SK-N-SH (cell line): ENCODE measurements around the gene BRICD5. TPM values are rescaled to one million over a fixed set of nuclear protein-coding genes. Genes with fewer than 3 reads are reported as not detected.

Experiments
- CTCF ChIA-PET: fragments of 300-600, 350-600 bp; formaldehyde crosslinking; extraction: SDS; loops from one replicate; lab custom pipeline; 2021; lab: Yijun Ruan, JAX
- POLR2A ChIA-PET: fragments of 350-600 bp; sonication (Branson Sonifier 250); formaldehyde crosslinking; extraction: SDS; loops from one replicate; lab custom pipeline; 2020; ENCODE audit warnings: antibody characterized with exemption, inconsistent platforms; lab: Yijun Ruan, JAX
- DNase-seq: peaks from one replicate; pipeline ENCODE4 v3.0.0; 2012
- H2AFZ ChIP-seq: fragments of 200-600 bp; sonication (generic); 2 replicates; pipeline ENCODE4 v1.8.1; 2016; ENCODE audit warnings: antibody characterized with exemption, mild to moderate bottlenecking, low read depth
- H3F3A ChIP-seq: fragments of 200-600 bp; sonication (generic); replicated peaks from 2 replicates; pipeline ENCODE3; 2016; ENCODE audit warnings: antibody characterized with exemption, mild to moderate bottlenecking; ENCODE audit not compliant: insufficient read depth
- H3K27ac ChIP-seq, 2 experiments: fragments of 200-500 bp in 1 of 2; fragments of 200-600 bp in 1 of 2; sonication (Bioruptor generic) in 1 of 2; sonication (generic), shearing (Covaris generic) in 1 of 2; 2 replicates each; pipeline versions ENCODE4 v1.5.1 to v1.6.1; 2014 to 2016; ENCODE audit warnings: low read depth in 2 of 2, inconsistent platforms in 1 of 2, low read length in 1 of 2, mild to moderate bottlenecking in 1 of 2, mixed read lengths in 1 of 2
- H3K27me3 ChIP-seq: fragments of 200-600 bp; sonication (generic), shearing (Covaris generic); 2 replicates; pipeline ENCODE4 v1.6.1; 2016; ENCODE audit warnings: mixed run types; ENCODE audit not compliant: insufficient read depth
- H3K36me3 ChIP-seq, 2 experiments: fragments of 200-500 bp in 1 of 2; fragments of 200-600 bp in 1 of 2; sonication (Bioruptor generic) in 1 of 2; sonication (generic) in 1 of 2; replicated peaks in 1 of 2; 2 replicates each; pipeline versions ENCODE3 to v1.5.1; 2014 to 2016; ENCODE audit warnings: low read length in 1 of 2, mild to moderate bottlenecking in 1 of 2; ENCODE audit not compliant: insufficient read depth in 2 of 2, control insufficient read depth in 1 of 2
- H3K4me1 ChIP-seq, 2 experiments: fragments of 200-500 bp in 1 of 2; fragments of 200-600 bp in 1 of 2; sonication (Bioruptor generic) in 1 of 2; sonication (generic), shearing (Covaris generic) in 1 of 2; 2 replicates each; pipeline versions ENCODE4 v1.5.1 to v1.6.1; 2014 to 2016; ENCODE audit warnings: low read depth in 1 of 2, low read length in 1 of 2, mixed run types in 1 of 2; ENCODE audit not compliant: insufficient read depth in 2 of 2, control insufficient read depth in 1 of 2
- H3K4me2 ChIP-seq: fragments of 200-600 bp; sonication (generic), shearing (Covaris generic); 2 replicates; pipeline ENCODE4 v1.6.1; 2017; ENCODE audit warnings: mixed run types
- H3K4me3 ChIP-seq, 2 experiments: fragments of 200-500 bp in 1 of 2; fragments of 200-600 bp in 1 of 2; sonication (Bioruptor generic) in 1 of 2; sonication (generic), shearing (Covaris generic) in 1 of 2; 2 replicates each; pipeline versions ENCODE4 v1.5.1 to v1.8.1; 2014 to 2016; ENCODE audit warnings: low read depth in 2 of 2, inconsistent platforms in 1 of 2, low read length in 1 of 2, mild to moderate bottlenecking in 1 of 2, mixed read lengths in 1 of 2, moderate library complexity in 1 of 2
- H3K79me2 ChIP-seq: fragments of 200-600 bp; sonication (generic); 2 replicates; pipeline ENCODE4 v1.8.1; 2017; ENCODE audit warnings: mild to moderate bottlenecking; ENCODE audit not compliant: insufficient read depth
- H3K9ac ChIP-seq: fragments of 200-600 bp; sonication (generic); 2 replicates; pipeline ENCODE4 v1.6.1; 2017; ENCODE audit warnings: mixed run types
- H3K9me2 ChIP-seq: fragments of 200-600 bp; sonication (generic); 2 replicates; pipeline ENCODE4 v1.6.1; 2017; ENCODE audit warnings: mixed run types
- H3K9me3 ChIP-seq: fragments of 200-600 bp; sonication (generic); 2 replicates; pipeline ENCODE4 v1.6.1; 2017; ENCODE audit warnings: mixed run types, mild to moderate bottlenecking, moderate library complexity
- H4K20me1 ChIP-seq: fragments of 200-600 bp; sonication (generic); 2 replicates; pipeline ENCODE4 v1.6.1; 2017; ENCODE audit warnings: mild to moderate bottlenecking, mixed run types; ENCODE audit not compliant: insufficient read depth
- CHD2 ChIP-seq: fragments of 150-350 bp; IDR thresholded peaks from 2 replicates; pipeline ENCODE4 v1.6.1; 2018; ENCODE audit warnings: low read length; ENCODE audit not compliant: partially characterized antibody
- EZH2phosphoT487 ChIP-seq: fragments of 200-600 bp; sonication (generic); IDR thresholded peaks from 2 replicates; pipeline ENCODE4 v1.6.1; 2017; ENCODE audit warnings: low read depth, mixed run types, mild to moderate bottlenecking, antibody characterized with exemption, moderate library complexity, borderline replicate concordance
- FOXJ3 ChIP-seq: sonication (generic); formaldehyde crosslinking; IDR thresholded peaks from 2 replicates; pipeline ENCODE4 v1.5.1; 2020; ENCODE audit warnings: mild to moderate bottlenecking, missing genetic modification reagents
- GABPA ChIP-seq: IDR thresholded peaks from 2 replicates; pipeline ENCODE4 v1.4.0; 2012; ENCODE audit warnings: low read depth, mild to moderate bottlenecking
- JUND ChIP-seq: IDR thresholded peaks from 2 replicates; pipeline ENCODE4 v1.4.0; 2012
- MXI1 ChIP-seq: IDR thresholded peaks from 2 replicates; pipeline ENCODE4 v1.6.1; 2012; ENCODE audit warnings: mild to moderate bottlenecking, low read depth, low read length, improper control_type of control experiment
- NFIC ChIP-seq: IDR thresholded peaks from 2 replicates; pipeline ENCODE4 v1.4.0; 2012; ENCODE audit warnings: borderline replicate concordance
- NRF1 ChIP-seq: IDR thresholded peaks from 2 replicates; pipeline ENCODE4 v1.6.1; 2012; ENCODE audit warnings: low read depth, mild to moderate bottlenecking, low read length
- POLR2AphosphoS5 ChIP-seq: IDR thresholded peaks from 2 replicates; pipeline ENCODE4 v1.6.1; 2012; ENCODE audit warnings: low read depth, low read length
- RXRA ChIP-seq: IDR thresholded peaks from 2 replicates; pipeline ENCODE4 v1.4.0; 2012; ENCODE audit warnings: low read depth, mild to moderate bottlenecking, borderline replicate concordance
- SIN3A ChIP-seq: IDR thresholded peaks from 2 replicates; pipeline ENCODE4 v1.6.1; 2012; ENCODE audit warnings: low read depth, mild to moderate bottlenecking, low read length, moderate library complexity, borderline replicate concordance
- SMC3 ChIP-seq: IDR thresholded peaks from 2 replicates; pipeline ENCODE4 v1.6.1; 2012; ENCODE audit warnings: low read depth, low read length, improper control_type of control experiment
- TCF12 ChIP-seq: IDR thresholded peaks from 2 replicates; pipeline ENCODE4 v1.4.0; 2012
- YY1 ChIP-seq: IDR thresholded peaks from 2 replicates; pipeline ENCODE4 v1.4.0; 2012; ENCODE audit warnings: low read depth, mild to moderate bottlenecking
- WGBS: methylation state at CpG from one replicate; pipeline ENCODE4 v1.1.6; 2017; ENCODE audit warnings: low lambda C conversion rate; 5-methylcytosine and 5-hydroxymethylcytosine counted together
- polyA plus RNA-seq, 3 experiments: library from polyadenylated mRNA; depleted of rRNA; stranded (reverse); fragments of >200 nt; gene quantifications; 2 replicates each; pipeline ENCODE4 v1.2.3, GENCODE V29; 2012
- TF ChIP-seq, protein P1 (sequence below): IDR thresholded peaks from 2 replicates; pipeline ENCODE4; 2012
- TF ChIP-seq, protein P2 (sequence below): IDR thresholded peaks from 2 replicates; pipeline ENCODE4 v1.4.0; 2012; ENCODE audit warnings: low read depth, borderline replicate concordance
- TF ChIP-seq, protein P3 (sequence below): fragments of 150-350 bp; IDR thresholded peaks from 2 replicates; pipeline ENCODE4 v1.6.1; 2016; ENCODE audit warnings: mild to moderate bottlenecking, low read depth, low read length
- TF ChIP-seq, protein P4 (sequence below): fragments of 150-350 bp; IDR thresholded peaks from 2 replicates; pipeline ENCODE4 v1.6.1; 2017; ENCODE audit warnings: antibody characterized with exemption, low read length, low read depth, borderline replicate concordance
- TF ChIP-seq, protein P5 (sequence below): IDR thresholded peaks from 2 replicates; pipeline ENCODE4 v1.4.0; 2012; ENCODE audit warnings: low read depth

Gene BRICD5
- polyA plus RNA-seq, 1 of the 3 experiments (the other 2 are of a cell fraction), result 2.3 TPM

DNA sequence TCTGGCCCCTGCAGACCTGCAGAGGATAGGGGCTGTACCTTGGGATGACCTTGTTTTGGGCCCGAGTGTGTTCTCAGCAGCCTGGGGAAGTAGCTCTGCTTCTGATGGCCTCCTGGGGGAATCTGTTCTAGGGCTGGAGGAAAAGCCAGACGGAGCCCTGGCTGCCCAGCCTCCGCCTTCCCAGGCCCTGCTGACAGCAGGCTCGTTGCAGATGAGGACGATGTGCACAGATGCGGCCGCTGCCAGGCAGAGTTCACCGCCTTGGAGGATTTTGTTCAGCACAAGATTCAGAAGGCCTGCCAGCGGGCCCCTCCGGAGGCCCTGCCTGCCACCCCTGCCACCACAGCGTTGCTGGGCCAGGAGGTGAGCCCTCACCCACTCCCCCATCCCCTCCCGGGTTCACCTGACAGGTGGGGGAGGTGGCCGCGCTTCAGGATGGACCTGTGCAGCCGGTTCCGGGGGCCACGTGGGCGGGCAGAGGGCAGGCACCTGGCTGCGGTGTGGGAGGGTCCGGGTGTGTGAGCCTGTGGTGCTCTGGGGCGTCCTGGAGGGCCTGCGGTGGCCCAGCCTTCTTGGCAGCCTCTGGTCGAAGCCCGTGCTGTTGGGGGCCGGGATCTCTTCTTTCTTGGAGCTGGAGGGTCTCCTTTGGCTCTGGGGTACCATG is 17.6 kb upstream of the BRICD5 start:
- Histone ChIP-seq H4K20me1 (peaks cover 30% of the 10 kb centered on the region), H3K36me3 (peaks cover 0 to 48% of the 10 kb centered on the region in 2 experiments), H3K4me3 (no peak overlapping the region), H3K9ac (no peak overlapping the region), H3K27ac (no peak overlapping the region), H3K4me2 (no peak overlapping the region), H3K9me3 (no peaks in the 10 kb centered on the region), H3K4me1 (peaks cover 0 to 4% of the 10 kb centered on the region in 2 experiments; a peak in 1 of 4 replicates), H2AFZ (no peak overlapping the region), H3F3A (no peaks in the 10 kb centered on the region), H3K9me2 (no peaks in the 10 kb centered on the region), H3K27me3 (no peaks in the 10 kb centered on the region), H3K79me2 (peaks cover 51% of the 10 kb centered on the region)
- TF ChIP-seq JUND (no peak), MXI1 (no peak), GABPA (no peak), CHD2 (no peak), SMC3 (no peak), NFIC (no peak), POLR2AphosphoS5 (no peak), NRF1 (no peak), SIN3A (no peak), TCF12 (no peak), FOXJ3 (CRISPR knock-in tag) (no peak), YY1 (no peak), RXRA (no peak), EZH2phosphoT487 (no peak)
- TF ChIP-seq, protein P1, sequence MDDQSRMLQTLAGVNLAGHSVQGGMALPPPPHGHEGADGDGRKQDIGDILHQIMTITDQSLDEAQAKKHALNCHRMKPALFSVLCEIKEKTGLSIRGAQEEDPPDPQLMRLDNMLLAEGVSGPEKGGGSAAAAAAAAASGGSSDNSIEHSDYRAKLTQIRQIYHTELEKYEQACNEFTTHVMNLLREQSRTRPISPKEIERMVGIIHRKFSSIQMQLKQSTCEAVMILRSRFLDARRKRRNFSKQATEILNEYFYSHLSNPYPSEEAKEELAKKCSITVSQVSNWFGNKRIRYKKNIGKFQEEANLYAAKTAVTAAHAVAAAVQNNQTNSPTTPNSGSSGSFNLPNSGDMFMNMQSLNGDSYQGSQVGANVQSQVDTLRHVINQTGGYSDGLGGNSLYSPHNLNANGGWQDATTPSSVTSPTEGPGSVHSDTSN, result no peak
- TF ChIP-seq, protein P2, sequence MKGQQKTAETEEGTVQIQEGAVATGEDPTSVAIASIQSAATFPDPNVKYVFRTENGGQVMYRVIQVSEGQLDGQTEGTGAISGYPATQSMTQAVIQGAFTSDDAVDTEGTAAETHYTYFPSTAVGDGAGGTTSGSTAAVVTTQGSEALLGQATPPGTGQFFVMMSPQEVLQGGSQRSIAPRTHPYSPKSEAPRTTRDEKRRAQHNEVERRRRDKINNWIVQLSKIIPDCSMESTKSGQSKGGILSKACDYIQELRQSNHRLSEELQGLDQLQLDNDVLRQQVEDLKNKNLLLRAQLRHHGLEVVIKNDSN, result no peak
- TF ChIP-seq, protein P3, sequence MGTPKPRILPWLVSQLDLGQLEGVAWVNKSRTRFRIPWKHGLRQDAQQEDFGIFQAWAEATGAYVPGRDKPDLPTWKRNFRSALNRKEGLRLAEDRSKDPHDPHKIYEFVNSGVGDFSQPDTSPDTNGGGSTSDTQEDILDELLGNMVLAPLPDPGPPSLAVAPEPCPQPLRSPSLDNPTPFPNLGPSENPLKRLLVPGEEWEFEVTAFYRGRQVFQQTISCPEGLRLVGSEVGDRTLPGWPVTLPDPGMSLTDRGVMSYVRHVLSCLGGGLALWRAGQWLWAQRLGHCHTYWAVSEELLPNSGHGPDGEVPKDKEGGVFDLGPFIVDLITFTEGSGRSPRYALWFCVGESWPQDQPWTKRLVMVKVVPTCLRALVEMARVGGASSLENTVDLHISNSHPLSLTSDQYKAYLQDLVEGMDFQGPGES, result no peak
- TF ChIP-seq, protein P4, sequence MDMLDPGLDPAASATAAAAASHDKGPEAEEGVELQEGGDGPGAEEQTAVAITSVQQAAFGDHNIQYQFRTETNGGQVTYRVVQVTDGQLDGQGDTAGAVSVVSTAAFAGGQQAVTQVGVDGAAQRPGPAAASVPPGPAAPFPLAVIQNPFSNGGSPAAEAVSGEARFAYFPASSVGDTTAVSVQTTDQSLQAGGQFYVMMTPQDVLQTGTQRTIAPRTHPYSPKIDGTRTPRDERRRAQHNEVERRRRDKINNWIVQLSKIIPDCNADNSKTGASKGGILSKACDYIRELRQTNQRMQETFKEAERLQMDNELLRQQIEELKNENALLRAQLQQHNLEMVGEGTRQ, result no peak
- TF ChIP-seq, protein P5, sequence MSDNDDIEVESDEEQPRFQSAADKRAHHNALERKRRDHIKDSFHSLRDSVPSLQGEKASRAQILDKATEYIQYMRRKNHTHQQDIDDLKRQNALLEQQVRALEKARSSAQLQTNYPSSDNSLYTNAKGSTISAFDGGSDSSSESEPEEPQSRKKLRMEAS, result no peak
- CTCF ChIA-PET, result no interaction called here
- 91% methylated on average over 12 of the region's 25 CpGs for WGBS
- POLR2A ChIA-PET, result no interaction called here
- no peak for DNase-seq
